ENCODE results near the gene ITPKC. TPM values are rescaled to one million over a fixed set of nuclear protein-coding genes. Genes with fewer than 3 reads are reported as not detected.

The ITPKC gene
- polyA plus RNA-seq, 3 donors, result 2.7 to 5.7 (median 2.9) TPM

DNA sequence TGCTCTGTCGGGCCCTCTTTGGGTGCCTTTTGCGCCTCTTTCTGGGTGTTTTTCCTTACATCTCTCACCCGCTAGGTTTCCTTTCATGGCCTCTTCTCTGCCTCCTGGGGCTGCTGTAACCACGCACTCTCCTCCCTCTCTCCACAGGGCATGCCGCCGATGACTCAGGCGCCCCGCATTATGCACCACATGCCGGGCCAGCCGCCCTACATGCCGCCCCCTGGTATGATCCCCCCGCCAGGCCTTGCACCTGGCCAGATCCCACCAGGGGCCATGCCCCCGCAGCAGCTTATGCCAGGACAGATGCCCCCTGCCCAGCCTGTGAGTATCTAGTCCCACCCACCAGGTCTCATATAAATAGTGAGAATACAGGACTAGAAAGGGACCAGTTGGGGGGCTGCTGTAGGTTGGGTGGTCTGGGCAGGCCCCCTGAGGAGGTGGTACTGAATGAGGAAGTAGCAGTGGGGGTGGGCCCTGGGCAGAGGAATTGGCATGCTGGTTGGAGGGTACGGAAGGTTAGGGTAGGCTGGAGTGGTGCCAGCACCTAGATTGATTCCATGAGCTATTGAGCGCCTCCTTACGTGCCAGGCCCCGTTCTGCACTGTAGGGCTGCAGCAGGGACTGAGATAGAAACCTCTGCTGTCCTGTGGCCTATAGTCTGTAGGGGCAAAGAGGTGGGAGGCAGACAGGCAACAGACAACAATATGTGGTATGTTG lies 46.0 kb downstream of the ITPKC start:
- Histone ChIP-seq H3K4me1 (ENCODE audit: control insufficient read depth in 1 of 2, insufficient read depth in 2 of 2, low read length in 2 of 2) (no peaks in the 10 kb centered on the region), H3K79me2 (ENCODE audit: insufficient read depth, low read length) (peaks cover 42% of the 10 kb centered on the region), H3K9ac (ENCODE audit: insufficient read depth, low read length, poor library complexity, severe bottlenecking) (no peak overlapping the region), H3K36me3 (replicated peaks in 1 of 2; ENCODE audit: control insufficient read depth in 1 of 2, insufficient read depth in 2 of 2, low read length in 2 of 2) (peaks cover 81 to 97% of the 10 kb centered on the region in 2 donors), H3K9me3 (replicated peaks in 1 of 2; ENCODE audit: control insufficient read depth in 1 of 2, insufficient read depth in 1 of 2, low read length in 2 of 2) (no peaks in the 10 kb centered on the region), H4K20me1 (ENCODE audit: insufficient read depth, low read length) (peaks cover 75% of the 10 kb centered on the region), H3K27ac (ENCODE audit: low read depth in 1 of 2, low read length in 2 of 2) (peak overlapping the region in 1 of 2 donors; percentile 51), H3K4me2 (replicated peaks; ENCODE audit: extremely low read depth, low read length, poor library complexity, severe bottlenecking) (no peak overlapping the region), H3K27me3 (ENCODE audit: control insufficient read depth in 2 of 2, insufficient read depth in 2 of 2, low read length in 2 of 2) (no peaks in the 10 kb centered on the region), H2AFZ (ENCODE audit: insufficient read depth, low read depth, low read length, poor library complexity, severe bottlenecking) (no peak overlapping the region), H3K4me3 (replicated peaks in 1 of 3; ENCODE audit: low read depth in 2 of 3, low read length in 3 of 3) (no peak overlapping the region)
- intact Hi-C loops (cut with micrococcal nuclease), result no loop called here
- peak overlapping the region in 3 of 7 donors; percentile 19 to 77 (median 61) for H3K27ac Mint-ChIP-seq
- DNase-seq, result no peak
- H3K4me3 Mint-ChIP-seq, result no peak overlapping the region
- TF ChIP-seq, protein P1, sequence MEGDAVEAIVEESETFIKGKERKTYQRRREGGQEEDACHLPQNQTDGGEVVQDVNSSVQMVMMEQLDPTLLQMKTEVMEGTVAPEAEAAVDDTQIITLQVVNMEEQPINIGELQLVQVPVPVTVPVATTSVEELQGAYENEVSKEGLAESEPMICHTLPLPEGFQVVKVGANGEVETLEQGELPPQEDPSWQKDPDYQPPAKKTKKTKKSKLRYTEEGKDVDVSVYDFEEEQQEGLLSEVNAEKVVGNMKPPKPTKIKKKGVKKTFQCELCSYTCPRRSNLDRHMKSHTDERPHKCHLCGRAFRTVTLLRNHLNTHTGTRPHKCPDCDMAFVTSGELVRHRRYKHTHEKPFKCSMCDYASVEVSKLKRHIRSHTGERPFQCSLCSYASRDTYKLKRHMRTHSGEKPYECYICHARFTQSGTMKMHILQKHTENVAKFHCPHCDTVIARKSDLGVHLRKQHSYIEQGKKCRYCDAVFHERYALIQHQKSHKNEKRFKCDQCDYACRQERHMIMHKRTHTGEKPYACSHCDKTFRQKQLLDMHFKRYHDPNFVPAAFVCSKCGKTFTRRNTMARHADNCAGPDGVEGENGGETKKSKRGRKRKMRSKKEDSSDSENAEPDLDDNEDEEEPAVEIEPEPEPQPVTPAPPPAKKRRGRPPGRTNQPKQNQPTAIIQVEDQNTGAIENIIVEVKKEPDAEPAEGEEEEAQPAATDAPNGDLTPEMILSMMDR (IDR thresholded peaks at IDR 0.05), result no peak
- H3K36me3 Mint-ChIP-seq, result peaks cover 81 to 96% of the 10 kb centered on the region in 2 donors
- H3K27me3 Mint-ChIP-seq (ENCODE audit: low read depth in 3 of 3), result peaks cover 0 to 1% (median 0%) of the 10 kb centered on the region in 3 donors
- H3K9me3 Mint-ChIP-seq, result no peaks in the 10 kb centered on the region
- 86% methylated on average over 15 of the region's 17 CpGs for WGBS (ENCODE audit: insufficient coverage)
- H3K4me1 Mint-ChIP-seq, result no peaks in the 10 kb centered on the region

DNA sequence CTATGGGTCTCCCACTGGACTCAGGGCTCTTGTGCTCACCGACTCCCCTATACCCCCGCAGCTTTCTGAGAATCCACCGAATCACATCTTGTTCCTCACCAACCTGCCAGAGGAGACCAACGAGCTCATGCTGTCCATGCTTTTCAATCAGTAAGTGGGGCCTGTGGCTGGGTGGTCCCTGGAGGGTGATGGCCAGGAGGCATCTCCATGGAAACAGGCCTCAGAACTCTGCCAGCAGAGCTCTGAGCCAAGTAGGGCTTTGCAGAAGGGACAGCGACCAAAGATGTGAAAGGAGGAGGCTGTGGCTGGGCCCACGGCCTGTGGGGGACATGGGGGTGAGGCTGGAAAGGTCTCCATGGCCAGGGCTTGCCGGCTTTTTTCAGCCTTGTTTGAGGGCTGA lies 46.6 kb downstream of the ITPKC start:
- H3K27ac ChIP-seq (ENCODE audit: low read depth in 1 of 2, low read length in 2 of 2), result peak overlapping the region in 1 of 2 donors; percentile 51

More for the DNA sequence above, 46.6 kb downstream of the ITPKC start:
- 100% methylated on average over 3 of the region's 7 CpGs for WGBS (ENCODE audit: insufficient coverage)
- intact Hi-C loops (cut with micrococcal nuclease), result no loop called here
- no peak overlapping the region for H2AFZ ChIP-seq (ENCODE audit: insufficient read depth, low read depth, low read length, poor library complexity, severe bottlenecking)
- no peak overlapping the region for H3K4me3 Mint-ChIP-seq
- DNase-seq, result no peak
- peaks cover 38% of the 10 kb centered on the region for H3K79me2 ChIP-seq (ENCODE audit: insufficient read depth, low read length)
- no peaks in the 10 kb centered on the region for H3K9me3 Mint-ChIP-seq
- H3K4me3 ChIP-seq (replicated peaks in 1 of 3; ENCODE audit: low read depth in 2 of 3, low read length in 3 of 3), result no peak overlapping the region
- TF ChIP-seq, protein P1 (IDR thresholded peaks at IDR 0.05), result no peak
- no peaks in the 10 kb centered on the region for H3K4me1 ChIP-seq (ENCODE audit: control insufficient read depth in 1 of 2, insufficient read depth in 2 of 2, low read length in 2 of 2)
- no peaks in the 10 kb centered on the region for H3K9me3 ChIP-seq (replicated peaks in 1 of 2; ENCODE audit: control insufficient read depth in 1 of 2, insufficient read depth in 1 of 2, low read length in 2 of 2)
- peaks cover 75 to 92% of the 10 kb centered on the region in 2 donors for H3K36me3 ChIP-seq (replicated peaks in 1 of 2; ENCODE audit: control insufficient read depth in 1 of 2, insufficient read depth in 2 of 2, low read length in 2 of 2)
- H3K4me2 ChIP-seq (replicated peaks; ENCODE audit: extremely low read depth, low read length, poor library complexity, severe bottlenecking), result no peak overlapping the region
- H3K27ac Mint-ChIP-seq, result peak overlapping the region in 3 of 7 donors; percentile 1 to 61 (median 15)
- no peak overlapping the region for H3K9ac ChIP-seq (ENCODE audit: insufficient read depth, low read length, poor library complexity, severe bottlenecking)
- peaks cover 76 to 94% of the 10 kb centered on the region in 2 donors for H3K36me3 Mint-ChIP-seq
- H3K27me3 ChIP-seq (ENCODE audit: control insufficient read depth in 2 of 2, insufficient read depth in 2 of 2, low read length in 2 of 2), result no peaks in the 10 kb centered on the region
- H3K27me3 Mint-ChIP-seq (ENCODE audit: low read depth in 3 of 3), result no peaks in the 10 kb centered on the region
- peaks cover 69% of the 10 kb centered on the region for H4K20me1 ChIP-seq (ENCODE audit: insufficient read depth, low read length)
- H3K4me1 Mint-ChIP-seq, result no peaks in the 10 kb centered on the region
